ENCODE measurements around the gene KRTAP7-1. TPM values are rescaled to one million over a fixed set of nuclear protein-coding genes. Genes with fewer than 3 reads are reported as not detected.
A peak's percentile ranks its signal among the peaks of the same experiment; 100 is the strongest.

KRTAP7-1 gene, protein sequence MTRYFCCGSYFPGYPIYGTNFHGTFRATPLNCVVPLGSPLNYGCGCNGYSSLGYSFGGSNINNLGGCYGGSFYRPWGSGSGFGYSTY
- total RNA-seq, result not detected in 2 replicates
- long read RNA-seq, result 0 reads

DNA sequence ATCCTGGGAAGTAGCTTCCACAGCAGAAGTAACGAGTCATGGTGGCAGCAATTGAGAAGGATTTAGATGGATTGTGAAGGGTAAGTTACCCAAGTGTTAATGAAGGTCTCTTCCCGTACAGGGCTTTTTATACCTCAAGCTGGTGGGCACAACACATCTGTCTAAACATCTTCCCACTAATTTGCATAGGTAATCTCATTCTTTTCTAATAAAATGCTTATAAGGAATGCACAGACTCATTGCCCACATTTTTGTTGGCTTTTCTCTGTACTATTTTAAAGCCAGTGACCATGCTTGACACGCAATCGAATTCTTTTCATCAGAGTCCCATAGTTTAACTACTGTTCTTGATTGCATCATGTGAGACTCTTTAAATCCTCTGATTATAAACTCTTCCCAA, at the start of gene KRTAP7-1:
TSS of gene KRTAP7-1 (minus strand) at position 101 of the 400 bp plus-strand sequence. CDS start at position 40, 61 bp downstream.
- DNase-seq (ENCODE audit: low spot score, unreplicated experiment), result no peak
- TF ChIP-seq, protein P1, sequence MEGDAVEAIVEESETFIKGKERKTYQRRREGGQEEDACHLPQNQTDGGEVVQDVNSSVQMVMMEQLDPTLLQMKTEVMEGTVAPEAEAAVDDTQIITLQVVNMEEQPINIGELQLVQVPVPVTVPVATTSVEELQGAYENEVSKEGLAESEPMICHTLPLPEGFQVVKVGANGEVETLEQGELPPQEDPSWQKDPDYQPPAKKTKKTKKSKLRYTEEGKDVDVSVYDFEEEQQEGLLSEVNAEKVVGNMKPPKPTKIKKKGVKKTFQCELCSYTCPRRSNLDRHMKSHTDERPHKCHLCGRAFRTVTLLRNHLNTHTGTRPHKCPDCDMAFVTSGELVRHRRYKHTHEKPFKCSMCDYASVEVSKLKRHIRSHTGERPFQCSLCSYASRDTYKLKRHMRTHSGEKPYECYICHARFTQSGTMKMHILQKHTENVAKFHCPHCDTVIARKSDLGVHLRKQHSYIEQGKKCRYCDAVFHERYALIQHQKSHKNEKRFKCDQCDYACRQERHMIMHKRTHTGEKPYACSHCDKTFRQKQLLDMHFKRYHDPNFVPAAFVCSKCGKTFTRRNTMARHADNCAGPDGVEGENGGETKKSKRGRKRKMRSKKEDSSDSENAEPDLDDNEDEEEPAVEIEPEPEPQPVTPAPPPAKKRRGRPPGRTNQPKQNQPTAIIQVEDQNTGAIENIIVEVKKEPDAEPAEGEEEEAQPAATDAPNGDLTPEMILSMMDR (IDR thresholded peaks at IDR 0.05; ENCODE audit: unreplicated experiment), result no peak
- Mint-ChIP-seq H3K4me1 (ENCODE audit: low read depth) (no peaks in the 10 kb centered on the region), H3K9me3 (ENCODE audit: low read depth) (peaks cover 9% of the 10 kb centered on the region), H3K27me3 (peaks cover 9% of the 10 kb centered on the region), H3K27ac (no peak within 1 kb of the TSS), H3K4me3 (ENCODE audit: low read depth) (no peak within 1 kb of the TSS), H3K36me3 (ENCODE audit: insufficient read depth) (no peaks in the 10 kb centered on the region)

DNA sequence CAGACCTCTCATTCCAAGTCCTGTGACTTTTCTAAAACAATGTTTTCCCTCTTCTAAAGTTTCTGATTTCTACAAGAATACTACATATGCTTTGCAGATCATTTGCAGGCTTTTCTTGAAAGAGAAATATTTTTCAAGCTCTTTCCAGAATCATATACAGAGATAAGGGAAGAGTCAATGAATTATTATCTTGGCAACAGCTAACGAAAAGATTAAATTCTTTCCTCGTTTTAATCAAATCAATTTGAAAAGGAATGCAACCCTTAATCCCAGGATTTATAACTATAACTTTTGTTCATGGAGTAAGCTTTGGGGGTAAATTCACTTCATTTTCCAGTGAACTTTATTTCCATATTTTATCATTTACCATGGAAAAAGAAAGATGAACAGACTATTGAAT, 45.0 kb upstream of the KRTAP7-1 start:
- TF ChIP-seq, protein P1 (IDR thresholded peaks at IDR 0.05; ENCODE audit: unreplicated experiment), result no peak
- Mint-ChIP-seq H3K4me1 (ENCODE audit: low read depth) (no peaks in the 10 kb centered on the region), H3K27ac (no peak overlapping the region)

DNA sequence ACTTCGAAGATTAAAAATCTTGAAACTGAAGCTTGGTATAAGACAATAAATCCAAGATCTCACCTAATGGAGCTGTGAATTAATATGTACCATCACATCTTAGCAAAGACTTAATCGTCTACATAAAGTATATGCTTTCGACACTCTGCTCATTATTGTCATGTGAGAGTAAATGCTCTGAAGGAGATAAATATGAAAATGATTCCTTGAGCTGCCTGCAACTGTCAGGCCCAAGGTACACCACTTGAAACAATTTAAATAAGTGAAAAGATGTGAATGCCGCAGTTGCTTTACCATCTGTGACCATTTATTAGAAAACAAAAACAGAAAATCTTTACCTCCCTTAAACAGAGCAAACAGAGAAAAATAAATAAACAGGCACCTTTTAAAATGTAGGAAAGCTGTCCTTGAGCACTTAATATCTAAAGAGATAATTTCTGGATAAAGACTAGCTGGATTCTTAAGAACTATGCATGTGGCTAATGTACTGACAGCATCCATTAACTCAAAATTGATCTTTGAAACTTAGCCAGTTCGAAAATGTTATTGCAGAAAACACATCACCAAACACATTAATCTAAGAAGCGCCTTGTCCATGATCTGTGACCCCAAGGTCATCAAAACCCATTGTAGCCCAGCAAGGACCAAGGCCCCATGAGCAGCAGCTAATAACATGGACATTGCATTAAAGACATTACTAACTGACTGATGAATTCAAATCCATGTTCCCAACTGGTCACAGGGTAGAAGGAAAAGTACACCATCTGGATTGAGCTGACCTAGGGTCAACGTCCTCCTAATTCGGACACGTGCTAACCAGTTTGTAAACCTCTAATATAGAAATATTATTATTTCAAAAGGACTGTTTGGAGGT, 18.3 kb upstream of the KRTAP7-1 start:
- Mint-ChIP-seq H3K9me3 (ENCODE audit: low read depth) (no peaks in the 10 kb centered on the region), H3K36me3 (ENCODE audit: insufficient read depth) (no peaks in the 10 kb centered on the region), H3K27ac (no peak overlapping the region)

More for the DNA sequence above, 45.0 kb upstream of the KRTAP7-1 start:
- Mint-ChIP-seq H3K4me3 (ENCODE audit: low read depth) (no peak overlapping the region), H3K9me3 (ENCODE audit: low read depth) (no peaks in the 10 kb centered on the region), H3K36me3 (ENCODE audit: insufficient read depth) (no peaks in the 10 kb centered on the region), H3K27me3 (no peaks in the 10 kb centered on the region)
- no peak for DNase-seq (ENCODE audit: low spot score, unreplicated experiment)

DNA sequence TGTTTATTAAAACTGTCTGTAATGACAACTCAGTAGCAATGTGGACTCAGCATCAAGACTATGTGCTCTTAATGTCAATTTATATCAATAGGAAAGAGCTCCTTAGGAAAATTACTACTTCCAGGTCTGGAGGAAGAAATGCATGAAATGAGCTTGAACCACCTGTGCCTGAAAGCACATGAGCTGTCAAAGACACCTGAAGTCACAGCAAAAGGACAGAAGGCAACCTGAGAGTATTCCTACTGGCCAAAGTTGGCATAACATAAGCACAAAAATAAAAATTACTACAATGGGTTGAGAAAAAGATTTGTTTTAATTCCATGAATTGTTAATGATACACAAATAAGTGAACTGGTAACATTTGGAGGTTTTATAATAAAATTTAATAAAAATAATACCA, 13.4 kb upstream of the KRTAP7-1 start:
- no peak for DNase-seq (ENCODE audit: low spot score, unreplicated experiment)
- H3K9me3 Mint-ChIP-seq (ENCODE audit: low read depth), result no peaks in the 10 kb centered on the region
- no peaks in the 10 kb centered on the region for H3K36me3 Mint-ChIP-seq (ENCODE audit: insufficient read depth)
- H3K4me3 Mint-ChIP-seq (ENCODE audit: low read depth), result no peak overlapping the region
- H3K27me3 Mint-ChIP-seq, result peaks cover 16% of the 10 kb centered on the region
- no peaks in the 10 kb centered on the region for H3K4me1 Mint-ChIP-seq (ENCODE audit: low read depth)
- H3K27ac Mint-ChIP-seq, result no peak overlapping the region
- TF ChIP-seq, protein P1 (IDR thresholded peaks at IDR 0.05; ENCODE audit: unreplicated experiment), result peak; percentile 34

More for the DNA sequence above, 18.3 kb upstream of the KRTAP7-1 start:
- TF ChIP-seq, protein P1 (IDR thresholded peaks at IDR 0.05; ENCODE audit: unreplicated experiment), result no peak
- Mint-ChIP-seq H3K4me1 (ENCODE audit: low read depth) (no peaks in the 10 kb centered on the region), H3K27me3 (peaks cover 3% of the 10 kb centered on the region), H3K4me3 (ENCODE audit: low read depth) (no peak overlapping the region)
- no peak for DNase-seq (ENCODE audit: low spot score, unreplicated experiment)

- peak; percentile 33 for DNase-seq (ENCODE audit: low spot score, unreplicated experiment)
- no peak overlapping the region for H3K4me3 Mint-ChIP-seq (ENCODE audit: low read depth)
- no peak overlapping the region for H3K27ac Mint-ChIP-seq
- TF ChIP-seq, protein P1 (IDR thresholded peaks at IDR 0.05; ENCODE audit: unreplicated experiment), result peak; percentile 75
- no peaks in the 10 kb centered on the region for H3K4me1 Mint-ChIP-seq (ENCODE audit: low read depth)
- peaks cover 20% of the 10 kb centered on the region for H3K27me3 Mint-ChIP-seq
- H3K9me3 Mint-ChIP-seq (ENCODE audit: low read depth), result no peaks in the 10 kb centered on the region
- H3K36me3 Mint-ChIP-seq (ENCODE audit: insufficient read depth), result no peaks in the 10 kb centered on the region
These were observed 9.7 kb upstream of the KRTAP7-1 start for GRCh38 chr21:30839304-30839703.

Measured in progenitor cell of endocrine pancreas (in vitro differentiated cells).